Measurements from ENCODE around the gene NPRL2. TPM values are rescaled to one million over a fixed set of nuclear protein-coding genes. Genes with fewer than 3 reads are reported as not detected.

NPRL2 gene
- total and polyA plus RNA-seq, 2 of the 8 experiments (the other 6 are each of a cell fraction or from before 2014, with no cell fraction given) = 28.4 to 51.4 TPM

- ChIA-PET CTCF (ENCODE audit: partially characterized antibody) (interaction anchor here (0.6 to 5.5 kb wide), 28 partner anchors 9 to 224 kb away, joined by 3 to 52 read pairs (median 5); partner anchors contain the start of genes CYB561D2 and NPRL2), POLR2A (ENCODE audit: partially characterized antibody) (interaction anchor here (0.6 to 1.9 kb wide), 8 partner anchors 10 to 167 kb away, joined by 3 to 7 read pairs (median 4); partner anchors contain the start of genes CYB561D2 and NPRL2)
- Histone ChIP-seq H4K5ac (ENCODE audit: insufficient read length, low read depth, low read length) (no peak overlapping the region), H3K36me3 (ENCODE audit: control insufficient read depth in 2 of 4, insufficient read depth in 4 of 4, low read length in 3 of 4) (no peaks in the 10 kb centered on the region), H2BK12ac (ENCODE audit: low read depth, low read length) (peak overlapping the region; percentile 75; the same call in 1 of the 2 replicates), H3K9me3 (ENCODE audit: insufficient read depth in 2 of 2, low read depth in 1 of 2, low read length in 1 of 2) (no peaks in the 10 kb centered on the region), H3K56ac (replicated peaks; ENCODE audit: insufficient read length, low read depth, low read length) (no peak overlapping the region), H2BK5ac (ENCODE audit: low read depth, low read length) (0 out of 2 replicates have a peak overlapping the region, but pooled peaks have one; percentile 35), H3K79me1 (ENCODE audit: low read depth, low read length) (0 out of 2 replicates have a peak, but pooled peaks cover 2% of the 10 kb centered on the region), H4K91ac (replicated peaks; ENCODE audit: insufficient read length, low read length) (peak overlapping the region; percentile 86), H2BK15ac (ENCODE audit: low read length) (peak overlapping the region; percentile 48; the same call in 1 of the 2 replicates), H2AK5ac (ENCODE audit: low read depth, low read length) (peak overlapping the region; percentile 72; the same call in 1 of the 2 replicates), H3K4me3 (ENCODE audit: extremely low read depth in 1 of 4, insufficient read depth in 2 of 4, low read depth in 3 of 4, low read length in 4 of 4) (no peak overlapping the region), H3K79me2 (ENCODE audit: control insufficient read depth in 1 of 2, insufficient read depth in 2 of 2, low read length in 2 of 2) (no peaks in the 10 kb centered on the region), H3K23ac (ENCODE audit: insufficient read length) (no peak overlapping the region), H3K18ac (ENCODE audit: extremely low read depth, low read length) (peak overlapping the region; percentile 87; the same call in 1 of the 2 replicates), H3K4ac (replicated peaks; ENCODE audit: insufficient read length, low read depth, low read length) (no peak overlapping the region), H3K4me1 (replicated peaks in 1 of 4; ENCODE audit: control insufficient read depth in 3 of 4, insufficient read depth in 4 of 4, low read length in 3 of 4) (peaks cover 0 to 29% (median 20%) of the 10 kb centered on the region in 4 experiments; a peak in 6 of 7 replicates), H3K4me2 (ENCODE audit: insufficient read depth in 1 of 2, low read depth in 2 of 2, low read length in 2 of 2) (no peak overlapping the region), H2AFZ (ENCODE audit: low read length) (no peak overlapping the region), H2BK120ac (replicated peaks; ENCODE audit: low read depth, low read length) (no peak overlapping the region), H3K27ac (ENCODE audit: low read depth, low read length) (no peak overlapping the region), H4K20me1 (replicated peaks in 1 of 2; ENCODE audit: control insufficient read depth in 1 of 2, insufficient read depth in 2 of 2, low read length in 2 of 2) (peaks cover 0 to 2% of the 10 kb centered on the region in 2 experiments), H3K14ac (ENCODE audit: insufficient read length) (no peak overlapping the region), H3K23me2 (ENCODE audit: low read depth, low read length) (0 out of 2 replicates have a peak, but pooled peaks cover 2% of the 10 kb centered on the region), H4K8ac (ENCODE audit: extremely low read depth, insufficient read depth, low read length) (peak overlapping the region; percentile 80; the same call in 1 of the 2 replicates), H2BK20ac (ENCODE audit: low read length) (peak overlapping the region; percentile 66), H3K27me3 (replicated peaks in 1 of 4; ENCODE audit: control insufficient read depth in 3 of 4, extremely low read depth in 1 of 4, insufficient read depth in 3 of 4, low read length in 3 of 4) (no peaks in the 10 kb centered on the region; a peak in 2 of 7 replicates), H3K9ac (replicated peaks in 1 of 4; ENCODE audit: extremely low read depth in 1 of 4, low read depth in 3 of 4, low read length in 3 of 4) (no peak overlapping the region)
- 87% methylated on average over 3 of the region's 3 CpGs; no CpG with 5 or more reads in 1 of the 2 experiments for WGBS, 2 experiments (ENCODE audit: extremely low coverage in 1 of 2, insufficient coverage in 1 of 2, insufficient read length in 1 of 2, insufficient replicate concordance in 2 of 2, low coverage in 1 of 2, low lambda C conversion rate in 2 of 2, missing lambda C conversion rate in 1 of 2)
- DNase-seq (ENCODE audit: low read depth in 1 of 2, low spot score in 2 of 2) (no peak), FAIRE-seq (no peak)
- TF ChIP-seq KDM5A (IDR thresholded peaks at IDR 0.05; ENCODE audit: low read length) (no peak), BRCA1 (IDR thresholded peaks at IDR 0.05; ENCODE audit: low read depth, low read length) (no peak), CREB1 (IDR thresholded peaks at IDR 0.05) (no peak)
These were observed 20.6 kb upstream of the NPRL2 start for GRCh38 chr3:50371133-50371685.

Data from H1 (cell line).